ENCODE results near the gene PSD4.

- TF ChIP-seq CTCF (IDR thresholded peaks at IDR 0.05 in 8 of 11, conservative IDR thresholded peaks at IDR 0.05 in 3 of 11): no peak
- TF ChIP-seq POLR2AphosphoS5 (IDR thresholded peaks at IDR 0.05): no peak
- TF ChIP-seq POLR2A (IDR thresholded peaks at IDR 0.05): no peak
Observed at GRCh38 chr2:113257516-113258264, 83.9 kb downstream of the PSD4 start.
